ENCODE results near the gene UBL7. TPM values are rescaled to one million over a fixed set of nuclear protein-coding genes. Genes with fewer than 3 reads are reported as not detected.

UBL7 gene
- total RNA-seq, 1 donor from 2014 or later, result 39.8 TPM

GRCh38 chr15:74408385-74408784 lies 52.6 kb downstream of the UBL7 start:
- H3K36me3 ChIP-seq, result no peaks in the 10 kb centered on the region
- intact Hi-C loops (cut with DNase I), result no loop called here
- H3K27ac ChIP-seq, result no peak overlapping the region
- no peak for DNase-seq (ENCODE audit: extremely low spot score in 2 of 2)
- no peaks in the 10 kb centered on the region for H3K27me3 ChIP-seq
- H3K4me3 ChIP-seq, result no peak overlapping the region
- no peaks in the 10 kb centered on the region for H3K9me3 ChIP-seq
- H3K4me1 ChIP-seq, result no peaks in the 10 kb centered on the region
- TF ChIP-seq POLR2A (IDR thresholded peaks at IDR 0.05) (no peak), POLR2AphosphoS5 (IDR thresholded peaks at IDR 0.05; ENCODE audit: insufficient read depth in 1 of 2, low read depth in 1 of 2) (no peak), CTCF (IDR thresholded peaks at IDR 0.05) (no peak)

GRCh38 chr15:74406992-74407705 lies 53.8 kb downstream of the UBL7 start:
- Histone ChIP-seq H3K9me3 (no peaks in the 10 kb centered on the region), H3K27me3 (no peaks in the 10 kb centered on the region), H3K36me3 (no peaks in the 10 kb centered on the region), H3K27ac (no peak overlapping the region), H3K4me3 (no peak overlapping the region), H3K4me1 (no peaks in the 10 kb centered on the region)
- no peak for DNase-seq (ENCODE audit: extremely low spot score in 2 of 2)
- intact Hi-C loops (cut with DNase I), result no loop called here
- no peak for TF ChIP-seq POLR2AphosphoS5 (IDR thresholded peaks at IDR 0.05; ENCODE audit: insufficient read depth in 1 of 2, low read depth in 1 of 2)
- no peak for TF ChIP-seq CTCF (IDR thresholded peaks at IDR 0.05)
- no peak for TF ChIP-seq POLR2A (IDR thresholded peaks at IDR 0.05)

GRCh38 chr15:74406517-74406916 lies 54.4 kb downstream of the UBL7 start:
- no peak for DNase-seq (ENCODE audit: extremely low spot score in 2 of 2)
- intact Hi-C loops (cut with DNase I), result no loop called here
- Histone ChIP-seq H3K36me3 (no peaks in the 10 kb centered on the region), H3K27me3 (no peaks in the 10 kb centered on the region), H3K4me3 (no peak overlapping the region), H3K27ac (no peak overlapping the region), H3K9me3 (no peaks in the 10 kb centered on the region), H3K4me1 (no peaks in the 10 kb centered on the region)
- TF ChIP-seq POLR2AphosphoS5 (IDR thresholded peaks at IDR 0.05; ENCODE audit: insufficient read depth in 1 of 2, low read depth in 1 of 2) (no peak), POLR2A (IDR thresholded peaks at IDR 0.05) (no peak), CTCF (IDR thresholded peaks at IDR 0.05) (no peak)

GRCh38 chr15:74405823-74406222 lies 55.1 kb downstream of the UBL7 start:
- no peaks in the 10 kb centered on the region for H3K9me3 ChIP-seq
- H3K4me1 ChIP-seq, result no peaks in the 10 kb centered on the region
- DNase-seq (ENCODE audit: extremely low spot score in 2 of 2), result no peak
- no peaks in the 10 kb centered on the region for H3K27me3 ChIP-seq
- H3K36me3 ChIP-seq, result no peaks in the 10 kb centered on the region
- no peak for TF ChIP-seq POLR2A (IDR thresholded peaks at IDR 0.05)
- H3K4me3 ChIP-seq, result no peak overlapping the region
- intact Hi-C loops (cut with DNase I), result no loop called here
- H3K27ac ChIP-seq, result no peak overlapping the region

- Histone ChIP-seq H3K4me1 (no peaks in the 10 kb centered on the region), H3K4me3 (no peak overlapping the region), H3K27me3 (no peaks in the 10 kb centered on the region), H3K36me3 (no peaks in the 10 kb centered on the region), H3K27ac (no peak overlapping the region), H3K9me3 (no peaks in the 10 kb centered on the region)
- TF ChIP-seq POLR2A (IDR thresholded peaks at IDR 0.05) (no peak), CTCF (IDR thresholded peaks at IDR 0.05) (no peak), POLR2AphosphoS5 (IDR thresholded peaks at IDR 0.05; ENCODE audit: insufficient read depth in 1 of 2, low read depth in 1 of 2) (no peak)
- intact Hi-C loops (cut with DNase I), result no loop called here
- DNase-seq (ENCODE audit: extremely low spot score in 2 of 2), result no peak
Observed at GRCh38 chr15:74403991-74404563, 56.9 kb downstream of the UBL7 start.
